Activated effector memory CD4-positive, alpha-beta T cell treated with anti-CD3 and anti-CD28 coated beads, Interleukin-2, amount 50 U/mL, for 16 hours (primary cell): ENCODE measurements around the gene BICC1.

Experiments used
- DNase-seq: peaks from one replicate; pipeline ENCODE4 v3.0.0-alpha.2; 2020

Gene BICC1, protein sequence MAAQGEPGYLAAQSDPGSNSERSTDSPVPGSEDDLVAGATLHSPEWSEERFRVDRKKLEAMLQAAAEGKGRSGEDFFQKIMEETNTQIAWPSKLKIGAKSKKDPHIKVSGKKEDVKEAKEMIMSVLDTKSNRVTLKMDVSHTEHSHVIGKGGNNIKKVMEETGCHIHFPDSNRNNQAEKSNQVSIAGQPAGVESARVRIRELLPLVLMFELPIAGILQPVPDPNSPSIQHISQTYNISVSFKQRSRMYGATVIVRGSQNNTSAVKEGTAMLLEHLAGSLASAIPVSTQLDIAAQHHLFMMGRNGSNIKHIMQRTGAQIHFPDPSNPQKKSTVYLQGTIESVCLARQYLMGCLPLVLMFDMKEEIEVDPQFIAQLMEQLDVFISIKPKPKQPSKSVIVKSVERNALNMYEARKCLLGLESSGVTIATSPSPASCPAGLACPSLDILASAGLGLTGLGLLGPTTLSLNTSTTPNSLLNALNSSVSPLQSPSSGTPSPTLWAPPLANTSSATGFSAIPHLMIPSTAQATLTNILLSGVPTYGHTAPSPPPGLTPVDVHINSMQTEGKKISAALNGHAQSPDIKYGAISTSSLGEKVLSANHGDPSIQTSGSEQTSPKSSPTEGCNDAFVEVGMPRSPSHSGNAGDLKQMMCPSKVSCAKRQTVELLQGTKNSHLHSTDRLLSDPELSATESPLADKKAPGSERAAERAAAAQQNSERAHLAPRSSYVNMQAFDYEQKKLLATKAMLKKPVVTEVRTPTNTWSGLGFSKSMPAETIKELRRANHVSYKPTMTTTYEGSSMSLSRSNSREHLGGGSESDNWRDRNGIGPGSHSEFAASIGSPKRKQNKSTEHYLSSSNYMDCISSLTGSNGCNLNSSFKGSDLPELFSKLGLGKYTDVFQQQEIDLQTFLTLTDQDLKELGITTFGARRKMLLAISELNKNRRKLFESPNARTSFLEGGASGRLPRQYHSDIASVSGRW

DNA sequence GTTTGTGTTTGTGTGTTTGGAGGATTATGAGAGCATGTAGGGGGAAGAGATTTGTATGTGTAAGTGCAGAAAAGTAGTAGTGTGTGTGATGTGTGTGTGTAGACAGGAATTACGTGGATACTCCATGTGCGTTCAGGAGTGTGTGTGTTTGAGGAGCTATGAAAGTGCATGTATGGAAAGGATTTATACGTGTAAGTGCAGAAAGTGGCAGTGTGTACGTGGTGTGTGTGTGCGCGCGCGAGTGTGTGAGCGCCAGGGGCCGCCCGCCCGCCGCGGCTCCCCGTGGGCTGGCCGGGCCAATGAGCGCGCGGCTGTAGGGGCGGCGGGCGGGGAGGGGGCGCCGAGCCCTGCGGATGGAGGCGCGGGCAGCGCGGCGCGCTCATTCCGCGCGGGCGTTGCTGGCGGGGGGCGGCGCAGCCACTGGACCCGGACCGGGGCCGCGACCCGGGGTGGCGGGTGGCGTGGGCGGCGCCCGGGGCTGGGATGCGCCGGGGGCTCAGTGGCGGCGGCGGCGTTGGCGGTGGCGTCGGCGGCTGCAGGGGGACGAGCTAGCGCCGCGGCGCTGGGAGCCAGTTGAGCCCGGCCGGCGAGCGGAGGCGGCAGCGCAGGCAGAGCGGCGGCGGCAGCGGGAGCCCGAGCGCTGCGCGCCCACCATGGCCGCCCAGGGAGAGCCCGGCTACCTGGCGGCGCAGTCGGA, at the start of gene BICC1:
Gene BICC1 (plus strand): TSS at position 382 of the 697 bp plus-strand sequence. CDS start 272 bp downstream, at position 654.
- peak; percentile 58 for DNase-seq

DNA sequence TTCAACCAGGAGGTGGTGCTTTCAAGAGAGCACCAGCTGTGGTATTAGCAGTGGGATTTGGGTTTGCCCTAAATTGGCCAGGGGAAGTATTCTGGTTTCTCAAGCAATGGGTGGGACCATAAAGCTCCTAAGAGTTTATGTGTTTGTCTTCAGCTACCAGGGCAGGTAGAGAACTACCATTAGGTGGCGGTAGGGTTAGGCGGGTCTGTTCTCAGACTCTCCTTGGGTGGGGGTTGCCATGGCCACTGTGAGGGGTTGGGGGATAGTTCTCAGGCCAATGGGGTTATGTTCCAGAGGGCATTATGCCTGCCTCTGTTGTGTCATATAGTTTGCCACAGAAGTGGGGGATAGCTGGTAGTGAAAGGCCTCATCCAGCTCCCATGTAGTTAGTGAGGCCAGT, 47.7 kb upstream of the BICC1 start:
- DNase-seq = no peak

DNA sequence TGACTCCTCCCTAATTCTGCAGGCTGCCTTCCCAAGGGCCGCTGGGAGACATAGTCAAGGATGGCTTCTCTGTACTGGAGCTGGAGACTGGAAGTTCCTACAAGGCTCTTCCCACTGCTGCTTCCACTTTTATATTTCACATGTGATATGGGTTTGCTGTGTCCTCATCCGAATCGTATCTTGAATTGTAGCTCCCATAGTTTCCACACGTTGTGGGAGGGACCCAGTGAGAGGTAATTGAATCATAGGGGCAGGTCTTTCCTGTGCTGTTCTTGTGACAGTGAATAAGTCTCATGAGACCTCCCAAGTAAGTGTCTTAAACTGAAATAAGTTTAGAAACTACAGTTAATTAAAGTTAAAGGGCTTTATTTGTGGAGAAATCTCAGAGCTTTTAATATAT, 47.0 kb upstream of the BICC1 start:
- no peak for DNase-seq

DNA sequence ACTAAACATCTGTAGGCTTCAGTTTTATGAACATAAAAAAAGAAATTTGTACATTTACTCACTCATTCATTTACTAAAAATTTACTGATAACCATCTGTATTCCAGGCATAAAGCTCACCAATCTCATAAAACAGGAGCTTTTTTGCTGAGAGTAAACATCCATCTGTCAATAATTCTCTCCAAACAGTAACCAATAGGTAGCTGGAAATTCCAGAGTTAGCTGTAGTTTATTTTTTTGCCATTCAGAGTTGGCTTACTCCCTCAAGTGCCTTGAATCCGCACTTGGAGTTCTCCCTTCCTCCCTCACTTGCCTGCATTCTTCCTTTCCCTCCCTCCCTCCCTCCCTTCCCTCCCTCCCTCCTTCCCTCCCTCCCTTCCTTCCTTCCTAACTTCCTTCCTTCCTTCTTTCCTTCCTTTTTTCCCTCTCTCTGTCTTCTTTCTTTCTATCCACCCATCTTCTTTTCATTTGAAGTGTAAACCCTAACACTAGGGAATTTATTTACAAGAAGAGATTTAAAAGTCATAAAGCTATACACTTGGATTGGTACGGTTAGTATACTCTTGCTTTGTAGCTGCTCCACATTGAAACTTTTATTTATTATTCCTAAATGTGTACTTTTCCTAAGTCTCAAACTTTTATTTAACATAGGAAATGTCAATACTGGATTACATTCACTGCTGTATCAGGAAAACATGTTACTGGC, 44.6 kb upstream of the BICC1 start:
- DNase-seq = no peak

DNA sequence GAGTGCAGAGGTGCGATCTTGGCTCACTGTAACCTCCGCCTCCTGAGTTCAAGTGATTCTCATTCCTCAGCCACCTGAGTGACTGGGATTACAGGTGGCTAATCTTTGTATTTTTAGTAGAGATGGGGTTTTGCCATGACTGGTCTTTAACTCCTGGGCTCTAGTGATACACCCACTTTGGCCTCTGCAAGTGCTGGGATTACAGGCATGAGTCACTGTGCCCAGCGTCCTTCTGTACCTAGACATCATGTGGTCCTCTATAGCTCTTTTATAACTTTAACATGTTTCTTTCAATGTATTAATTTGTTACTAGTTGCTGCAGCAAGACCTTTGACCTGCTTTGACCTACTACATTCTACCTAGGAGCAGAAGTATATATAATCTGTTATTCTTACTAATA, 38.7 kb upstream of the BICC1 start:
- DNase-seq = no peak

DNA sequence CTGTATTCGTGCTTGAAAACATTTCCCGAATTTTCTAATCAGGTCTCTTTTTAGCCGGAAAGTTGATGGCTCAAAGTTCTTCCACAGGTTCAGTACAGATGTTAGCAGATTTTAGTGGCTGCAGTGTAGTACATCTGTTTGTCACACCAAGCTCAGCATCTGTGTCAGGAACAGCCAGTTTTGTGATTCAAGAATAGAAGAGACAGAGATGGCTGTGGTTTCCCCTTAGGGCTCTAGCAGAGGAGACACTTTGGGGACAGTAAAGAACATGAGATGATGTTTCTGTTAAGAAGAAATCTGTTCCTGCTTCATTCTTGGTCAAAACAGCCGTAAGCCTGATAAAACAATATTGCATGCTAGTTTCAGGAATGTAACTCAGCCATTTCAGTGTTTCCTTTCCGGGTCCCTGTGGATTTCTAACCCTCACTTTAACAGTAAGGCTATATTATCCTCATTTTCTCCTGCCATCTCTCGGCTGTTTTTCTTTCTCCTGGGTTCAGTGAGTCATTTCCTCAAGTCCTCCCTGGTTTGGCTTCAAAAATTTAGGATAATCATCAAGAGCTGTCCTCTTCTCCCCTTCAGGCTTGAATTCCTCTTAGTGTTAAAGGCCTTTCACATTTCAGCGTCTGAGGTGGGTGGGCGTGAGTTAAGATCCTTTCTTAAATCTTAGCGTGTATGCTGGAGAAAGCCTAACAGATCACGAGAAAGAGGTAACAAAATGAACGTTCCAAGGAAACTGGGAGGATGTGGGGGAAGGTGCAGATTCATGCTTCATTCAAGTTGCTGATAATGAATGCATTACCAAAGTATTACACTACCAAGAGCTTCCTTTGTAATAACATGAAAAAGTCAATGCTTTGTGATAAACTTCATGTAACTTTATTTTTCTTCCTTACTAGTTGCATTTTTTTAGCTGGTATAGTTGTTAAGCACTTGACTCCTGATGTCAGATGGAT, 37.1 kb upstream of the BICC1 start:
- no peak for DNase-seq

DNA sequence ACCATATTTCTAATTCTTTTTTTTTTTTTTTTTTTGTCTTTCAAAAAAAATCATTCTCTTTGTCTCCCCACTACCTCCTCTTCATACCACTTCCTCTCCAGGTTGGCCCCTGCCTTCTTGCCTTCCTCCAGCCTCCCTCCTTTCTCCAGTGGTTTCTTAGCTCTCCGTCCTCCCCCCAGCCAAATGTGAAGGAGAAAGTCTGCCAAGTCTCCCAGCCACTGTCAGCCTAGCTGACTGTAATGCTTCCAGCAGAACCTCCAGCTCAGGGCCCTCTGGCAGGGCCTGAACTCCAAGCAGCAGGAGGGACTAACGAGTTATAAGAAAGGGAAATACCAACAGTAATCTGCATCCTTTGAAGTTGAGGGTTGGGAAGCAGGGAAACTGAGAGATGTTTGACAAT, 35.5 kb upstream of the BICC1 start:
- DNase-seq = no peak

DNA sequence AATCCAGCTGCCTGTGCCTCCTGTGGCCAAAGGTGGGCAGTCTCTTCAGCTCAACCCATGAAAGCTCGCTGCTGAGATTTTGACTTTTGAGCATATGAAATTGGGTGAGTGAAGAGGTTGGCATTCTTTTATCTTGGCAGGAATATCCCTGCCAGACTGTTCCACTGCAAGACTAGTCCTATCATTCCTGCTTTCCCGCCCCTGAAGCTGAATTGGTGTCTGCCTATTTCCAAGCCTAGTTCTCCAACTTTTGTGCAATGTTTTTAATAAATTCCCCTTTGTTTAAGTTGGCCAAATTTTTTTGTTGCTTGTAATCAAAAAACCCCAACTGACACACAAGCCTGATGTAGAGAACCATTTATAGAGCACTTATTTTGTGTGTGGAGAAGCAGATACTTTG, 34.8 kb upstream of the BICC1 start:
- no peak for DNase-seq

DNA sequence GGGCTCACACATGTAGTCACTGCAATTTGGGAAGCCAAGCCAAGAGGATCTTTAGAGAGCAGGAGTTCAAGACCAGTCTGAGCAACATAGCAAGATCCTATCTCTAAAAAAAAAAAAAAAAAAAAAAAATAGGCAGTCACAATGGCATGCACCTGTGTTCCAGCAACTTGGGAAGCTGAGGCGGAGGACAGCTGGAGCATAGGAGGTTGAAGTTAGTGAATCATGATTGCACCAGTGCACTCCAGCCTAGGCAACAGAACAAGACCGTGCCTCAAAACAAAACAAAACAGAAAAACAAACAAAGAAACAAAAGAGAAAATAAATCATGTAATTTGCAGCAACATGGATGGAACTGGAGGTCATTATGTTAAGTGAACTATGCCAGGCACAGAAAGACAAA, 33.6 kb upstream of the BICC1 start:
- no peak for DNase-seq

DNA sequence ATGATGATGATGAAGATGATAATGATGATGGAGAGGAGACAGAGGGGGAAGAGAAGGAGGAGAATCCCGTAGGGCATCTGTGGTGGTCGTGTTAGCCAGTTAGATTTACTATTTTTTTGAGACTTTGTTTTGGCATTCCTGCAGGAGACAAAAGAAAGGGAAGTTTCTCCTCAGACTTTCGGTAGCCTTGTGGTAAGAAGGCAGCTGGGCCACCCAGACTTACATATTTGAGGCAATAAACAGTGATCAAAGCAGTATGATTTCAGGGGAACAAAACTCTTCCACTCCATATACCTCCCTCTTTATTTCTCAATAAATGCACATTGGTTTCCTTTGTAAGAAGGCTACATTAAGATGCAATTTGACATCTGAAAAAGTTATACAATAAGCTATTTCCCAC, 32.4 kb upstream of the BICC1 start:
- DNase-seq = no peak

DNA sequence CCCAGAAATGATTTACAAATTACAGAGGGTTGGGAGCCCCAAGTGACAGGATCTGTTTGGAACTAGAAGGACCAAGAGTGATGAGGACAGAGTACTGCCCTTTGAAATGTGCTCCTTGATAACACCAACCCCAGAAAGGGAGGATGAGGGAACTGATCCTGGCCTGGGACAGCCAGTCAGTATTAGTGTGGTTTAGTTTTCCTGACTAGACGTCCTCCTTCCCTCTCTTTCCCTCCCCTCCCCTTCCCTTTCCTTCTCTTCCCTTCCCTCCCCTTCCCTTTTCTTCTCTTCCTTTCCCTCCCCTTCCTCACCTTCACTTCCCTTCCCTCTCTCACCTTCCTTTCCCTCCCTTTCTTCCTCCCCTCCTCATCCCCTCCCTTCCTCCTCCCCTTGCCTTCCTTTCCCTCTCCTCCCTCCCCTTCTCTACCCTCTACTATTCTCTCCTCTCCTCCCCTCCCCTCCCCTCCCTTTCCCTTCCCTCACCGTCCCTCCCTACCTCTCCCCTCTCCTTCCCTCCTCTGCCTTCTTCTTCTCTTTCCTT, 31.0 kb upstream of the BICC1 start:
- DNase-seq = no peak

DNA sequence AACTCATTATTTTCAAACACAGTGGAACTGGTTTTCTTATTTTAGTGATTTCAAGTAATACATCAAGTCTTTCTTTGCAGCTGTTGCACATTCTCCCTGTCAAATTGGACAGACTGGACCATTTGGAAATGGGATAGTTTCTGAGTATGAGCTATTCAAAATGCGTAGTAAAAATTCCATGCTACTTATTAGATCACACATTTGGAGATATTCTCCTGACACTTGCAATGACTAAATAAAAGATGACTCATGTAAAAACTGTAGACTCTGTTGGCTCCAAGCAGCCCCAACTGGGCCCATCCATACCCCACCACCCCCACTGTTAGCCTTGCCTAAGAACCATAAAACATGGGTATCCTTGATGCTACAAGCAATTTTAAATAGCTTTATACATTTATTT, 25.9 kb upstream of the BICC1 start:
- no peak for DNase-seq

DNA sequence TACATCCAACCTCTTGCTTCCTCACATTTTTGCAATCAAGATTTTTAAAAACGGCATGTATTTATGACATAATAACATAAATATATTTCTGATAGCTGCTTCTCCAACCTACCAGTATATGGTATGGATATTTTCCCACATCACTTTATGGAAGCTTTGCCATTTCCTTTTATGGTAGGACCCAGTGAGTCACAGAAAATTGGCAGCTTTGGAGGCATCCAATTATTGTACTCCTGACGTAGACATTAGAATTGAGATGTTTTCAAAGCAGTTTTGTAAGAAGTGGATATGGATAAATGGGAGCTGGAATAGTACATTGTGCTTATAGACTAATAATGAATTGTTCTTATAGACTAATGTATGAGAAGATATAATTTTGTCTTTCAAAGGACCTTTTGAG, 23.8 kb upstream of the BICC1 start:
- DNase-seq = no peak

DNA sequence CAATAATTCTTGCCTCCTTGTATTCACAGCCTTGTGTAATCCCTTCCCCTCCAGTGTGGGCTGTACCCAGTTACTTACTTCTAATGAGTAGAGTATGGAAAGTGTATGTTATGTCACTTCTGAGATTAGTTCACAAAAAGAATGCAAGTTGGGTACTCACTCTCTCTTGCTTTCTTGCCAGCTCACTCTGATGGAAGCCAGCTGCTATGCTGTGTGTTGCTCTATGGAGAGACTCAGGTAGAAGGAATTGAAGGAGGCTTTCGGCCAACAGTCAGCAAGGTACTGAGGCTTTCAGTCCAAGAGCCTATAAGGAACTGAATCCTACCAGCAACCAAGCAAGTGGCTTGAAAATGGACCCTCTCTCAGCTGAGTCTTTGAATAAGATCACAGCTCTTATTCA, 9.7 kb upstream of the BICC1 start:
- DNase-seq = no peak

DNA sequence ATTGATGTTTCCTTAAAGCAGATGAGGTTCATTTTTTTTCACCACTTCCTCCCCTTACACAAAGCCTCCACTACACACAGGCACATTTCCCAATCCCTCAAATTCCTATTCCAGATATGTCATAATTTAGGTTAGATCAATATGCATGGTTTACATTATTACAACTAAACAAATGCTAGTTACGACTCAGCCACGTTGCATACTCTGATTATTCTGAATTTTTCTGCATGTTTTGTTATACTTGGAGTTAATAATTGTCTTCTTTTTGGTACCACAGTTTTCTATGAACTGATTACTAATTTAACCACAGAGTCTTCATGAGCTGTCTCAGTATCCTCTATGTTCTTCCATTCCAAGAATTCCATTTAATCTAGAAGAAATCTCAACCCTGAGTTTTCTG, 4.4 kb upstream of the BICC1 start:
- DNase-seq = no peak

DNA sequence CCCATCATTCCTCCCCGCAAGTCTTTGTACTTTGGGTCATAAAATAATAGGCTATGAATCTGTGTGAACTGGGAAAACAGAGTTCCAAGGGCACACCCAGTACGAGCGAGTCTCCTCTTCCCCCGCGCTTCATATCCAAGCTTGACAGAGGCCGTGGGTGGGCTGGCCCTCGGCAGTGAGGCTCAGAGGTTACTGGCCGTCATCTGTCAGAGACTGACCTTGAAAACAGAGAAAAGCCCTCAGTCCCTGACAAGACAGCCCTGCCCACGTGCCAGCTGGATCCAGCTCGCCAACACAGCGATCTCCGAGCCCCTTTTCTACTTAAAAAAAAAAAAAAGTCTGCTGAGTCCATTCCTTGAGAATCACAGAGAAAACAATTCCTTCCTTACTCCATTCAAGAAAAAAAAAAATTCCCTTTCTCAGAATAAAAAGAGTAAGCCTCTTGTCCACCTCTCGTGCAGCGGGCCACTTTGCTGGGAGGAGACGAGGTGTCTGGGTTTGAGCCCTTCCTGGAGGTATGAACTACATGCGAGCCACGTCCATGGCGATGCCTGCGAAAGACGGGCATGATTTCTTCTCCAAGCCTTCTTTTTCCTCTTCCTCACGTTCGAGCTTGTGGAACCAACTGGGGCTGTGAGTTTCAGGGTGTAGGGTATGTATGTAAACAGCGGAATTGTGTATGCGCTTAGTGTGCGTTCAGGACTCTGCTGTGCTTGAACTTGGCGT, 744 bp upstream of the BICC1 start:
- no peak for DNase-seq

DNA sequence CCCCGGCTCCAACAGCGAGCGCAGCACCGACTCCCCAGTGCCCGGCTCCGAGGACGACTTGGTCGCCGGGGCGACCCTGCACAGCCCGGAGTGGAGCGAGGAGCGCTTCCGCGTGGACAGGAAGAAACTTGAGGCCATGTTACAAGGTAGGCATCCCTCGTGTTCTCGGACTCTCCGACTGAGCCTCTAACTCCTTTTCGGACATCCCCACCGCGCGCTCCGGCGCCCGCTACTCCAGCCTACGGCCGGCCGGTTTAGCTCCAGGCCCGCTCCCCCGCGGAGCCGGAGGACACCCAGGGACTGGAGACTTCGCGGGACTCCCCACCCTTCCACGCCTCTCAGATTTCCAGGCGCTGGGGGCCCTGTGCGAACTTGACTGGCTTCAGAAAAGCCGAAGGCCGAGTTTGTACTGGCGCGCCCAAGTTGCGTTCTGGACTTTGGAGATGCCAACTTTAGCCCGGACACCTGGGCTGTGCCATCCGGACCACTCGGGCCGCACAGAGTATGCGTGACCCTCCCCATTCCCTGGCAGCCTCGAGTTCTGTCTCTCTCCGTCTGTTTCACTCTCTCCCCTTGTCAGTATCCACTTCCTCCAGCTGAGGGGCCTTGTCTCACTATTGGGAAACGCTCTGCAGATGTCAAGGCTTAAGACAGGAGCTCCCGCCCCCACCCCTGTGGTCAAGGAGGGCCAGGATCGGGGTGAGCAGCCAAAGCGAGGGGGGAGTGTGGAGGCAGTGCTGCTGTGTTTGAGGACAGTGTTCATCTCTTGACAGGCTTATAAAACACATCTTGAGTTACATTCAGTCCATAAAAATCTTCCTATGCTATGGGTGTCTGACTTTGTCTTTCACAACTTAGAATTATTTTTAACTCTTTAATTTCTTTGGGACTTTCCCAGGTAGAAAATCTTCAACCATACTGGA, 777 bp downstream of the BICC1 start:
- peak; percentile 56 for DNase-seq

DNA sequence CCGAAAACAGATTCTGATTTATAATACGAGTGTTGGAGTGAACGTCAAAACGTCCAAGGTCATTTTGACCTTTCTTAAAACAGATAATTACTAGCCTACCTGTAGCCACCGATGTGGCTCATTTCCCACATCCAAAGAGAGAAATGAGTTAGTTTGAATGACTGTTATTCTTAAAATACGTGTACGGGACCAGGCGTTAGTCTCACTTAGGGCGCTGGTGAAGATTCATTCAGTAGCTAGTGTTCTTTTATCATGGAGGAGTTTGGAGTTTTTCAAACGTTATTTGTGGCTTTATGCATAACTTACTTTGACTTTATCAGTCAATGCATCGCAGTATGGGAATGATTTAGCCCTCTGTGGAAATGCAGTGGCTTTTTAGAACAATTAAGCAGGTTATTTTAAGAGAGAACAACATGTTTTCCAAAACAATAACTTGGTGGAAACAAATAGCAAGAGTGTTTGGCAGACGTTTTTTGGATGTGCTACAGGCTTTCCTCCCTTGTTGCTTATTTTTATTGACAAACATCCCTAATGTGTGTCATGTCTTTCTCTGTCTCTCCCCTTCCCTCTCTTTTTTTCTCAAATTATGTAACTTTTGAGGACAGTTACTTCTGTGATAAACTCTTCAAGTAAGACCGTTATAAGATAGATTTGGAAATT, 1.6 kb downstream of the BICC1 start:
- DNase-seq = no peak
